ENCODE measurements around the gene TNNI3.
"Not testable (repeated sequence)": the region's sequence is repeated elsewhere in the genome, so short reads cannot be mapped to it uniquely, and the experiment has no call there.

TNNI3 gene

GRCh38 chr19:55172741-55173140, 15.2 kb upstream of the TNNI3 start:
- DNase-seq, result no peak

- not testable (repeated sequence) for DNase-seq
These were observed 14.8 kb upstream of the TNNI3 start for GRCh38 chr19:55172318-55172717.

GRCh38 chr19:55171440-55171839, 13.9 kb upstream of the TNNI3 start:
- no peak for DNase-seq

- no peak for DNase-seq
These were observed 11.6 kb upstream of the TNNI3 start for GRCh38 chr19:55169136-55169535.

- peak; percentile 56 for DNase-seq
These were observed 9.2 kb upstream of the TNNI3 start, which contains the start of gene DNAAF3 for GRCh38 chr19:55166530-55167268. TSS of gene DNAAF3 (minus strand) at chr19:55166613. CDS start at chr19:55166413, 200 bp downstream.

- DNase-seq, result no peak
These were observed 8.5 kb upstream of the TNNI3 start for GRCh38 chr19:55165952-55166529.

- DNase-seq, result no peak
These were observed 4.2 kb upstream of the TNNI3 start for GRCh38 chr19:55161571-55162322.

- DNase-seq, result no peak
These were observed 3.4 kb upstream of the TNNI3 start for GRCh38 chr19:55160986-55161365.

- peak; percentile 73 for DNase-seq
These were observed 2.8 kb upstream of the TNNI3 start for GRCh38 chr19:55160128-55160985.

- no peak for DNase-seq
These were observed 1.6 kb upstream of the TNNI3 start for GRCh38 chr19:55158848-55159749.

- no peak for DNase-seq
These were observed 891 bp upstream of the TNNI3 start for GRCh38 chr19:55158423-55158822.

- DNase-seq, result no peak
These were observed 1.1 kb downstream of the TNNI3 start for GRCh38 chr19:55156202-55157063.

GRCh38 chr19:55155784-55156183, 1.7 kb downstream of the TNNI3 start:
- not testable (repeated sequence) for DNase-seq

GRCh38 chr19:55153652-55154264, 3.8 kb downstream of the TNNI3 start:
- DNase-seq, result no peak

- no peak for DNase-seq
These were observed 5.5 kb downstream of the TNNI3 start for GRCh38 chr19:55152017-55152416.

- no peak for DNase-seq
These were observed 8.2 kb downstream of the TNNI3 start, which contains the start of gene TNNT1 for GRCh38 chr19:55149078-55150003. TSS of gene TNNT1 (minus strand) at chr19:55149206. CDS start at chr19:55147157, 2,049 bp downstream.

GRCh38 chr19:55147545-55148251, 9.8 kb downstream of the TNNI3 start:
- DNase-seq, result no peak

- no peak for DNase-seq
These were observed 10.7 kb downstream of the TNNI3 start for GRCh38 chr19:55146705-55147273.

Data from activated CD4-positive, alpha-beta T cell treated with anti-CD3 and anti-CD28 coated beads for 1 hour (primary cell).